Measurements from ENCODE around the gene GALK1. TPM values are rescaled to one million over a fixed set of nuclear protein-coding genes. Genes with fewer than 3 reads are reported as not detected.

Gene GALK1
- total and polyA plus RNA-seq, 2 of the 13 experiments (the other 11 are each of a cell fraction or from before 2014, with no cell fraction given): 59.9 to 93.6 TPM

GRCh38 chr17:75785016-75785890, 20.3 kb upstream of the GALK1 start (continued):
- TF ChIP-seq ZNF280B (CRISPR knock-in tag; IDR thresholded peaks at IDR 0.05; ENCODE audit: borderline replicate concordance) (peak; percentile 86; the same call in 1 of the 2 replicates), NFYB (CRISPR knock-in tag; IDR thresholded peaks at IDR 0.05) (peak; percentile 7; the same call in 1 of the 2 replicates), MEIS2 (CRISPR knock-in tag; IDR thresholded peaks at IDR 0.05) (peak; percentile 69; the same call in 1 of the 2 replicates), ARID2 (CRISPR knock-in tag; IDR thresholded peaks at IDR 0.05; ENCODE audit: borderline replicate concordance) (no peak; the same call in 1 of the 2 replicates), XRCC5 (optimal IDR thresholded peaks at IDR 0.05; ENCODE audit: low read length) (no peak), GZF1 (CRISPR knock-in tag; IDR thresholded peaks at IDR 0.05) (peak; percentile 57; the same call in 1 of the 2 replicates), POLR2G (IDR thresholded peaks at IDR 0.05; ENCODE audit: low read depth, low read length) (peak; percentile 90), KDM1A (CRISPR knock-in tag; IDR thresholded peaks at IDR 0.05) (no peak), PAWR (CRISPR knock-in tag; IDR thresholded peaks at IDR 0.05; ENCODE audit: borderline replicate concordance) (peak; percentile 28; the same call in 1 of the 2 replicates), ZBTB46 (CRISPR knock-in tag; IDR thresholded peaks at IDR 0.05; ENCODE audit: borderline replicate concordance) (no peak), SMYD3 (CRISPR knock-in tag; IDR thresholded peaks at IDR 0.05) (0 out of 2 replicates have a peak, but pooled peaks have one; percentile 14), RELA (CRISPR knock-in tag; IDR thresholded peaks at IDR 0.05) (peak; percentile 85; the same call in 1 of the 2 replicates), ZBTB38 (CRISPR knock-in tag; IDR thresholded peaks at IDR 0.05) (peak; percentile 77; the same call in 1 of the 2 replicates), MTA1 (CRISPR knock-in tag; IDR thresholded peaks at IDR 0.05; ENCODE audit: borderline replicate concordance) (peak; percentile 85), ZNF746 (CRISPR knock-in tag; IDR thresholded peaks at IDR 0.05) (no peak; the same call in none of the 2 replicates), REPIN1 (CRISPR knock-in tag; IDR thresholded peaks at IDR 0.05; ENCODE audit: borderline replicate concordance, low read depth) (peak; percentile 70; the same call in 1 of the 2 replicates), ZNF230 (CRISPR knock-in tag; IDR thresholded peaks at IDR 0.05) (peak; percentile 36), ZNF709 (CRISPR knock-in tag; IDR thresholded peaks at IDR 0.05) (no peak; the same call in 1 of the 2 replicates), AGO2 (optimal IDR thresholded peaks at IDR 0.05; ENCODE audit: low read depth, low read length) (peak; percentile 81), ZBTB4 (CRISPR knock-in tag; IDR thresholded peaks at IDR 0.05; ENCODE audit: borderline replicate concordance) (no peak)

Data from HepG2 (cell line).